Measurements from ENCODE around the gene MAST2.

Gene MAST2

DNA sequence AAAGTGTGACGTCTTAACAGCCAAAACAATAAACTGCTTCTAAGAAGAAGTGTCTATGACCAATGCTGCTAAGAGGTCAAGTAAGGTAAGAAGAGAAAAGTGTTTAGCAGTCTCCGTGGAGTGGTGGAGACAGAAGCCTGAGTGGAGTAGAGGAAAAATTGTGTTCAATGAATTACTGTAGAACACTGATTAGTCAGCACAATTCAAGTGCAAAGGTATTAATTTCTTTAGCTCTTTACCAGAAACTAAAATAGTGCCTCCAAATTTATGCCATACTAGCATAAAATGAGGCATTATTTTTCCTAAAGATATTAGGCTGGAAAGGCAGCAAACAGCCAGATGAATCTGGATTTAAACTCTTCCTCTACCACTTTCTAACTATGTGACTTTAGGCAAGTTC, 272.9 kb downstream of the MAST2 start:
- DNase-seq = no peak

DNA sequence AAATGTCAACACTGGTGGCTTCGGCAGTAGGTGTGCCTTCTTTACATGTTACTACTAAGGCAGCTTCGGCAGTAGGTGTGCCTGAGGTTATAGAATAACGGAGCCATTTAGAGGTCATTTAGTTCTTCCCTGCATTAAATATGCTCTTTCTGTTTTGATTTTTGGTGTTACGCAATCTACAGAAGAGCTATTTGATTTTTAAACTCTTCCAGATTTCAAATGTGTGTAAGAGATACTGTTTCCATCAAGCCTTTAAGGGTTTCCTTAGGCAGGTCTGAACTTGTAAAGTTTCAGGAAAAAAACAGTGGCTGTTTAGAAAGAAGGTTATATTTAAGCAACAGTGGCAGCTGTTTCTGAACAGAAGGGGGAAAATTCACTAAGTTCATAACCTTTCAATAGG, 274.2 kb downstream of the MAST2 start:
- DNase-seq = no peak

DNA sequence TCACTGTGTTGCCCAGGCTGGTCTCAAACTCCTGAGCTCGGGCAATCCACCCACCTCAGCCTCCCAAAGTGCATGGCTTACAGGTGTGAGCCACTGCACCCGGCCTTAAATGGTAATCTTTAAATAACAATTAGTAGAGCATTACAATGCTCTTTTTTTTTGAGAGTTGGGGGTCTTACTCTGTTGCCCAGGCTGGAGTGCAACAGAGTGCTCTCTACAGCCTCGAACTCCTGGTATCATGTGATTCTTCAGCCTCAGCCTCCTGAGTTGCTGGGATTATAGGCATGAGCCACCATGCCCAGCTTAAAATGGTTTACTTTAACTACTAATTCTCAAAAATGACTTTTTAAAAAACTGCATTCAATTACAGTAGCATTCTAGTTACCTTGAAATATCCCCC, 276.8 kb downstream of the MAST2 start:
- DNase-seq = no peak

DNA sequence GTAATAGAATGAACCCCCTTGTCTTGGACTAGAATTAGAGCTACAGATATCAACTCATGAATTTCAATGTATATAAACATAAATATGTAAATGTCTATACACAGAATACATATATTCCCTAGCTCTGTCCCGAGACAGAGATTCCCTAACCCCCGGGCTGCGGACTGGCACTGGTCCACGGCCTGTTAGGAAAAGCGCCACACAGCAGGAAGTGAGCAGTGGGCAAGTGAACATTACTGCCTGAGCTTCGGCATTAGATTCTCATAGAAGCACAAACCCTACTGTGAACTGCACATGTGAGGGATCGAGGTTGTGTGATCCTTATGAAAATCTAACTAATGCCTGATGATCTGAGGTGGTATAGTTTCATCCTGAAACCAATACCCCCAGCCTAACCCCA, 277.8 kb downstream of the MAST2 start:
- no peak for DNase-seq

DNA sequence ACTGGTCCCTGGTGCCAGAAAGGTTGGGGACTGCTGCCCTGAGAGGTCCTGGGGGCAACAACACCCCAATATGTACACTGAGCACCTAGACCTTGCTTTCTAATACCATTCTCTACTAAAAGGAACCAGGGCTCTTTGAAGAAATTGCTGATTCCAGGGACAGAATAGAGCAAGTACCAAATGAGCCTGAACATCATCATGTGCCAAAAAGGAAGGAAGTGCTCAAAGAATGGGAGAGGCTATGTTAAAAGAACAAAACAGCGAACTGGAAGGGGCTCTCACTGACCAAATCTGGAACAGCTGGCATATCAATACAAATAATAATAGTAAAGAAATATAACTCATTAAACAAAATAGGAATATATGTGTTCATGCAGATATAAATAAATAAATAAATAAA, 278.2 kb downstream of the MAST2 start:
- DNase-seq = no peak

DNA sequence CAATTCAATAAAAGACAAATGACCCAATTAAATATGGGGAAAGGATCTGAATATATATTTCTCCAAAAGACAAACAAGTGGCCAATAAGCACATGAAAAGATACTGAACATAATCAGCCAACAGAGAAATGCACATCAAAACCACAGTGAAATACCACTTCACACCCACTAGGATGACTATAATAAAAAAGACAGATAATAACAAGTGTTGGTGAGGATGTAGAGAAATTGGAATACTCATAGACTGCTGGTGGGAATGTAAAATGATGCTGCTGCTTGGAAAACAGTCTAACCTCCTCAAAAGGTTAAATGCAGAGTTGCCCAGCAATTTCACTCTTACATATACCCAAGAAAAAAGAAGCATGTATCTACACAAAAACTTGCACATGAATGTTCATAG, 280.2 kb downstream of the MAST2 start:
- no peak for DNase-seq

DNA sequence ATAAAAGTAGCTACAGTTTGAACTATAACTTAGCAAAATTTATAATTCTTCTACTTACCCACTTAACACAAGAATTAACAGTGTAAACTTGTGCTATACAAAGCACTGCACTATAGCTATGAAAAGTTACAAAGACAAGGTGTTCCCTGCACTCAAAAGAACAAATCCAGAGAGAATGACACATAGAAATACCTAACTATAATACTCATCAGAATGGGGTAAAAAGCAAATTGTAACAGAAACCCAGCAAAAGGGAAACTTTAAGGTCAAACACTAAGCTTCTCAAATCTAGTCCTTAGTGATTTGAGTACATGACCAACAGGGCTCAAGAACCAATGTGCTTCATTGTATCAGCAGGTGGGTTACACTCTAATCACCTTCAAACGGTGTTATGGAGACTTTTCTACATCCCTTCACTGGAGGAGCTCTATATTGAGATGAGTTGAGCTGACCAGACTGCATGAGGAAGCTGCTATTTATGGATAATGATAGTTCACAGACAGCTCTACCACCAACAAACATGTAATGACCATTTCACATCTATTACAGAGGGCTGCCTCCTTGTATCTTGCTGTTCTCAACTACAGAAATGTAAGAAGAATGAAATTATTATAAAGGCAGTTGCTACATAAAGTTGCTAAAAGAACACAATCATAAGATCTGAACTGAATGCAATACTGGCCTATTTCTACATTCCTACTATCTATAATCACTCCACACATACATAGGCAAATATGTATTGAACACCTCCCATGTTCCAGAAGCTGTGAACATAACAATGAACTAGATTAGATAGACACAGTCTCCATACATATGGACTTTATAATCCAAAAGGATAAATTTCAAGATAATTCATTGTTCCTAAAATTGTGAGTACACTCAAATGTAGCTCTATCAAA, 281.4 kb downstream of the MAST2 start:
- no peak for DNase-seq
